ENCODE measurements around the gene NHLH1. TPM values are rescaled to one million over a fixed set of nuclear protein-coding genes. Genes with fewer than 3 reads are reported as not detected.
A peak's percentile ranks its signal among the peaks of the same experiment; 100 is the strongest.

The NHLH1 gene
- total RNA-seq, 1 experiment from 2014 or later, result 0.43 TPM

DNA sequence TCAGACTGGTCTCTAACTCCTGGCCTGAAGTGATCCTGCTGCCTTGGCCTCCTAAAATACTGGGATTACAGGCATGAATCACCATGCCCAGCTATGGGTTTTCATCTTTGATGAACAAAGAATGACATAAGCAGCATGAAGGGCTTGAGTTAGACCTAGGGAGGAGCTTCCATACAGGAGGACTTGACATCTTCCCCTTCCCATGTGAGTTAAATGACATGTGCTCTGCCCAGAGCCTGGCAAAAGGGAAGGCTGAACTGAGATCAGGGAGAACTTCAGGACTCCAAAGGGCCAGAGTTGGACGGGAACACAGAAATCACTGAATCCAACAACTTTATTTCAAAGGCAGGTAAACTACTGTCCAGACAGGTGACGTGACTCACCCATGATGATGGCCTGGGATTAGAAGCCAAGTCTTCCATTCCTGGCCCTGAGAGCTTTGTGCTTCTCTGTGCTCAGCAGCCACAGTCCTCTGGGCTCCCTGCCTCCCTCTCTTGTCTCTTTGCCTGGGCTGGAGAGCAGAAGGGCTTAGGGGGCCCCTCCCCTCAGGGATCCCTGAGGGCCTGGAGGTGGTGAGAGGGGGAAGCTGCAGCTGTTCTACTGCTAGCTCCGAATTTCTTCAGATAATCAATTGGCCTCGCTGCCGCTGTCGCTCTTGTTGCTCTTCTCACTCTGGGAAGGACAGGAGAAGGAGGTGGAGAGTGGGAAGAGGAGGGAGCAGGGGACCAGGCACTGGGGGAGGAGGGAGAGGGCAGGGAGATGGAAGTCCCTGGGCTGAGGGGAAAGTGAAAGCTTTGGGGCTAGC, 7.6 kb downstream of the NHLH1 start:
- intact Hi-C loops (cut with micrococcal nuclease; ENCODE audit: unreplicated experiment), result loop anchor here (5.0 kb wide), 1 partner anchor 87 kb away; the partner anchor contains the start of gene PEX19
- peak; percentile 29 for DNase-seq (ENCODE audit: low spot score)
- BruUV-seq (replicated peaks), result no TSS peak
- Histone ChIP-seq H3K9me3 (ENCODE audit: low read depth, low read length, poor library complexity, severe bottlenecking) (no peaks in the 10 kb centered on the region), H3K4me1 (ENCODE audit: insufficient read depth, low read length, poor library complexity, severe bottlenecking) (peaks cover 20% of the 10 kb centered on the region), H3K27ac (ENCODE audit: low read depth, low read length, poor library complexity, severe bottlenecking) (no peak overlapping the region), H3K36me3 (ENCODE audit: insufficient read depth, low read length, poor library complexity, severe bottlenecking) (no peaks in the 10 kb centered on the region), H3K27me3 (replicated peaks; ENCODE audit: insufficient read depth, low read depth, low read length, poor library complexity) (no peaks in the 10 kb centered on the region), H3K4me3 (ENCODE audit: low read depth, low read length, poor library complexity, severe bottlenecking) (no peak overlapping the region)
- ChIA-PET POLR2A (ENCODE audit: low non-redundant PET) (no interaction called here), CTCF (no interaction called here)
- no peak for TF ChIP-seq EZH2 (IDR thresholded peaks at IDR 0.05; ENCODE audit: borderline replicate concordance, low read depth, low read length, poor library complexity, severe bottlenecking)
- TF ChIP-seq, protein P1, sequence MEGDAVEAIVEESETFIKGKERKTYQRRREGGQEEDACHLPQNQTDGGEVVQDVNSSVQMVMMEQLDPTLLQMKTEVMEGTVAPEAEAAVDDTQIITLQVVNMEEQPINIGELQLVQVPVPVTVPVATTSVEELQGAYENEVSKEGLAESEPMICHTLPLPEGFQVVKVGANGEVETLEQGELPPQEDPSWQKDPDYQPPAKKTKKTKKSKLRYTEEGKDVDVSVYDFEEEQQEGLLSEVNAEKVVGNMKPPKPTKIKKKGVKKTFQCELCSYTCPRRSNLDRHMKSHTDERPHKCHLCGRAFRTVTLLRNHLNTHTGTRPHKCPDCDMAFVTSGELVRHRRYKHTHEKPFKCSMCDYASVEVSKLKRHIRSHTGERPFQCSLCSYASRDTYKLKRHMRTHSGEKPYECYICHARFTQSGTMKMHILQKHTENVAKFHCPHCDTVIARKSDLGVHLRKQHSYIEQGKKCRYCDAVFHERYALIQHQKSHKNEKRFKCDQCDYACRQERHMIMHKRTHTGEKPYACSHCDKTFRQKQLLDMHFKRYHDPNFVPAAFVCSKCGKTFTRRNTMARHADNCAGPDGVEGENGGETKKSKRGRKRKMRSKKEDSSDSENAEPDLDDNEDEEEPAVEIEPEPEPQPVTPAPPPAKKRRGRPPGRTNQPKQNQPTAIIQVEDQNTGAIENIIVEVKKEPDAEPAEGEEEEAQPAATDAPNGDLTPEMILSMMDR (conservative IDR thresholded peaks at IDR 0.05; ENCODE audit: low read depth, low read length), result no peak

DNA sequence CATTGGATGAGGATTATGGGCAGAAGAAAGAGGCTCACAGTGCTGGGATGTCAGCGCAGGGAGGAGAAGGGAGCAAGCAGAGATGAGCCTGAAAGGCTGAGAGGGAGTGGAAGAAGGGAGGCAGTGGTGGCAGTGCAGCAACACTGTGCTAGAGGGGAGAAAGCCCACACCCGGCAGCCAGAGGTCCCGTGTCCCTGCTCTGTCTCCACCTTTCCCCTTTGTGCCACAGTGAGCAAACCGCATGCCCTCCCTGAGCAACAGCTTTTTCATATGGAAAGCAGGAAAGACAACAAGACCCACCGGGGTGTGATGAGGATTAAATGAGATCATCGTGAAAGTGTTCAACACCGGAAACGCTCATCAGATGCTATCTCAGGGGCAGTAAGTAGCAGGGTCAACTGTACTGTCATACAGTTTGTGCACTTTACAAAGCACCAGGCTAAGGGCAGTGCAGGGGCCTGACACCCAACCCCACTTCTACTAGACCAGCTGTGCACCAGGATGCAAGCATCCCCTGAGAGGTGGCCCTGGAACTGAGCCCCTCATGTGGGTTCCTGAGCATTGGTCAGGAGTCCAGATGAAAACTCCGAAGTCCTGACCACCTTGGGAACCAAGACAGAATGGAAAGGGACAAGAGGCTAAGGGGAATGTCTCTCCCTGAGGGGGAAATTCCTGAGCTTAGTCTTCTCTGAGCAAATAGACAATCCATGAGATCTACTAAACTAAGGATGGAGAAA, 9.1 kb downstream of the NHLH1 start:
- Histone ChIP-seq H3K27ac (ENCODE audit: low read depth, low read length, poor library complexity, severe bottlenecking) (no peak overlapping the region), H3K4me3 (ENCODE audit: low read depth, low read length, poor library complexity, severe bottlenecking) (no peak overlapping the region), H3K27me3 (replicated peaks; ENCODE audit: insufficient read depth, low read depth, low read length, poor library complexity) (no peaks in the 10 kb centered on the region), H3K4me1 (ENCODE audit: insufficient read depth, low read length, poor library complexity, severe bottlenecking) (peaks cover 20% of the 10 kb centered on the region), H3K9me3 (ENCODE audit: low read depth, low read length, poor library complexity, severe bottlenecking) (no peaks in the 10 kb centered on the region), H3K36me3 (ENCODE audit: insufficient read depth, low read length, poor library complexity, severe bottlenecking) (no peaks in the 10 kb centered on the region)
- ChIA-PET POLR2A (ENCODE audit: low non-redundant PET) (no interaction called here), CTCF (interaction anchor here (0.6 to 2.6 kb wide), 9 partner anchors 22 to 368 kb away, joined by 3 to 19 read pairs (median 4); no protein-coding TSS in a partner anchor)
- intact Hi-C loops (cut with micrococcal nuclease; ENCODE audit: unreplicated experiment), result loop anchor here (1.0 to 5.0 kb wide), 3 partner anchors 89 to 275 kb away; partner anchors contain the start of gene PEX19
- DNase-seq (ENCODE audit: low spot score), result peak; percentile 75
- TF ChIP-seq EZH2 (IDR thresholded peaks at IDR 0.05; ENCODE audit: borderline replicate concordance, low read depth, low read length, poor library complexity, severe bottlenecking), result no peak
- TF ChIP-seq, protein P1 (conservative IDR thresholded peaks at IDR 0.05; ENCODE audit: low read depth, low read length), result no peak
- BruUV-seq (replicated peaks), result no TSS peak

DNA sequence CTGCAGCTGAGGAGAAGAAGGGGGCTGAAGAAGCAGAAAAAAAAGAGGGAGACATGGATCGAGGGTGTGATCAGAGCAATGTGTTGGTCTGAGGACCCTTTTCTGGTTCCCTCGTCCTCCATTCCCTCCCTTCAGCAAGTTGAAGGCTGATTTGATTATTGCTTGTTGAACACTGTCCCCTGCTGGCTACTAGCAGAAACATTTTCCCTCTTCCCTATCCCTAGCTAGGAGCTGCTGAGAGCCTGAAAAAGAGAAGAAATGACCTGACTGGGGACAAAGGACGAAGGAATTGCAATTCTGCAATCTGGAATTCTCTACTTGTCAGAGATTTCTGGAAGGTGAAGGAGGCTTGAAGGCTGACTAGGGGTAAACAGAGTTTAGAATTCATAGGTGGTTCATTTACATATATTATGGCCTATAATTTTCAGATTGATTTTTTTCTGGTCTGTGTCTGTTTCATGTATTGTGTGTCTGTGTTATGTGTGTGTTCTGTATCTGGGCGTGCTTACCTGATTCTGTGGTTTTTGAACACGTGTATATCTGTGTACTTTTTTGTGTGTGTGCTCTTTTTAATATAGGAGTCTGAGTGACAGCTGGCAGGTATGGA, 9.8 kb downstream of the NHLH1 start:
- H3K27ac ChIP-seq (ENCODE audit: low read depth, low read length, poor library complexity, severe bottlenecking), result no peak overlapping the region
- no TSS peak for BruUV-seq (replicated peaks)
- POLR2A ChIA-PET (ENCODE audit: low non-redundant PET), result interaction anchor here (0.6 kb wide), 1 partner anchor 301 kb away, joined by 3 read pairs; no protein-coding TSS in a partner anchor

More for the DNA sequence above, 9.8 kb downstream of the NHLH1 start:
- CTCF ChIA-PET, result interaction anchor here (0.6 to 2.6 kb wide), 13 partner anchors 23 to 344 kb away, joined by 3 to 19 read pairs (median 4); no protein-coding TSS in a partner anchor
- peaks cover 20% of the 10 kb centered on the region for H3K4me1 ChIP-seq (ENCODE audit: insufficient read depth, low read length, poor library complexity, severe bottlenecking)
- TF ChIP-seq, protein P1 (conservative IDR thresholded peaks at IDR 0.05; ENCODE audit: low read depth, low read length), result peak; percentile 92
- TF ChIP-seq EZH2 (IDR thresholded peaks at IDR 0.05; ENCODE audit: borderline replicate concordance, low read depth, low read length, poor library complexity, severe bottlenecking), result no peak
- H3K36me3 ChIP-seq (ENCODE audit: insufficient read depth, low read length, poor library complexity, severe bottlenecking), result no peaks in the 10 kb centered on the region
- no peaks in the 10 kb centered on the region for H3K27me3 ChIP-seq (replicated peaks; ENCODE audit: insufficient read depth, low read depth, low read length, poor library complexity)
- intact Hi-C loops (cut with micrococcal nuclease; ENCODE audit: unreplicated experiment), result loop anchor here (1.0 to 5.0 kb wide), 3 partner anchors 89 to 275 kb away; partner anchors contain the start of gene PEX19
- H3K4me3 ChIP-seq (ENCODE audit: low read depth, low read length, poor library complexity, severe bottlenecking), result no peak overlapping the region
- DNase-seq (ENCODE audit: low spot score), result peak; percentile 84
- H3K9me3 ChIP-seq (ENCODE audit: low read depth, low read length, poor library complexity, severe bottlenecking), result no peaks in the 10 kb centered on the region
